ENCODE measurements around the gene NDC1. TPM values are rescaled to one million over a fixed set of nuclear protein-coding genes. Genes with fewer than 3 reads are reported as not detected.
A peak's percentile ranks its signal among the peaks of the same experiment; 100 is the strongest.

The NDC1 gene
- total and polyA plus RNA-seq, 3 experiments from 2014 or later: 6.4 to 40.3 (median 38.8) TPM

DNA sequence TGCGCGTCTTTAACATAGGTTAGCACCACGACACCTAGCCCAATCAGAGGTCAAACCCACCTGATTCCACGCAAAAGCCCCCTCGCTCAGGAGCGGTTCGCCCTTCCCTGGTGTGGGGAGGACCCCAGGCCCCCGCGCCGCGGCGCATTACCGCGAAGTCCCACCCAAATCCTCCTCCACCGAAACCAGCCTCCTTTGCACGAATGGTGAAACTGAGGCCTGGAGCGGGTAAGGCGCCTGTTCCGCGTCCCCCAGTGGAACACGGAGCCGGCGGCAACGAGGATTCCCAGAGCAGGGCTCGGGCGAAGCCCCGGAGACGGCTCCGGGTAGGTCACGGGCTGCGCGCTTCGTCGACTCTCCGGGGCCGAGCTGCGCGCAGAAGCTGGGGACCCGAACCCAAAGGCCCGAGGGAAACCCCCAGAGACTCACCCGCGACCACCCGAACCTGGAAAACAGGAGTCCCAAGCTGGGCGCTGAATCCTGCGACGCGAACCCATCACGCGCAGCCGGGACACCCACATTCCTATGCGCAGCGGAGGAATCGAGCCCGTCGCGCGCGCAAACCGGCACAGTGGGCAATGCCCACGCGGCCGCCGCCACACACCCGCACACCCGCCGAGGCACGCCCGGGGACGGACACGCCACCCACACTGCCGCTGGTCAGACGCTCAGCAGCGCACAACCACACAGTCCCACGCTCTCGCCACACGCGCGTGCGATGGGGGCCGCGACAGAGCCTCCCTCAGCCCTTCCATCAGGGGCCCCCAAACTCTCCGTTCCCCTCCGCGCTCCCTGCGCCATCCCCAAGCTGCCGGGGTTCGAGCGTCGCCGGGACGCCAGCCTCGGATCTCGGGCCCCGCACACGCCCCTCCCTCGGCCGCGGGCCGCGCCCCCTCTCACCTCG is 99.6 kb downstream of the NDC1 start:
- H3K27me3 Mint-ChIP-seq: peaks cover 37 to 67% of the 10 kb centered on the region in 2 donors

DNA sequence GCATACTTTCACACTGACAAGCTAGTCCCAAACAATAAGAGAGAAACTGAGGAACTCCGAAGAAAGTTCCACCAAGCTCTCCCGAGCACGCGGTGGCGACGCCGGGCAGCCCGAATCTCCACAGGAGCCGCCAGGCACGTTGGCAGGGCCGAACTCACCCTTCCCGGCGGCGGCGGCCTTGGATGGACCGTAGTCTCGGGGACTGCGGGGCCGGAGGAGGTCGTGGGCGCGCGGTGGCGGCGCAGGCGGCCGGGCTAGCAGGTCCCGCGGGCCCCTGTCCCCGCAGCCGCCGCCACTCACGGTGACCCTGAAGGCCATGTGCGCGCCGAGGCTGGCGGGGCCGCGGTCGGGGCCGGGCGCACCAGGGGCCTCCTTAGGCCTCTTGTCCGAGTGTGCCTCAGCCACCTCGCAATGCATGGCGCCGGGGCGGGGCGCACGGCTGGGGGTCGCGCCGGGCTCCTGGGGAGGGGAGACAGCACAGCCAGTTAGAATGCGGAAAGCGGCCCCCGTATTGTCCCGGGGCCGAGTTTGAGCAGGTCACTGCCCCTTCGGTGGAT is 100.4 kb downstream of the NDC1 start:
- H3K9me3 ChIP-seq (ENCODE audit: low read length): no peaks in the 10 kb centered on the region
- H3K27me3 ChIP-seq (ENCODE audit: insufficient read depth, low read length, poor library complexity, severe bottlenecking): peaks cover 23% of the 10 kb centered on the region
- Mint-ChIP-seq H3K27ac (no peak overlapping the region), H3K27me3 (peaks cover 38 to 62% of the 10 kb centered on the region in 2 donors), H3K9me3 (peaks cover 0 to 5% (median 2%) of the 10 kb centered on the region in 5 donors), H3K4me1 (peaks cover 0 to 8% (median 2%) of the 10 kb centered on the region in 3 donors), H3K36me3 (peaks cover 0 to 7% (median 3%) of the 10 kb centered on the region in 3 donors), H3K4me3 (peak overlapping the region; percentile 23 to 78 (median 59))
- POLR2A ChIA-PET: no interaction called here
- CTCF ChIA-PET: no interaction called here
- no peaks in the 10 kb centered on the region for H3K4me1 ChIP-seq (ENCODE audit: insufficient read depth, low read length)
- H3K27ac ChIP-seq (ENCODE audit: low read depth, low read length): no peak overlapping the region
- no peak for DNase-seq
- no peak overlapping the region for H3K4me3 ChIP-seq (ENCODE audit: low read length)
- no peaks in the 10 kb centered on the region for H3K36me3 ChIP-seq (ENCODE audit: insufficient read depth, low read length)

More for the DNA sequence above, 99.6 kb downstream of the NDC1 start:
- Histone ChIP-seq H3K9me3 (ENCODE audit: low read length) (no peaks in the 10 kb centered on the region), H3K4me3 (ENCODE audit: low read length) (no peak overlapping the region), H3K4me1 (ENCODE audit: insufficient read depth, low read length) (no peaks in the 10 kb centered on the region), H3K36me3 (ENCODE audit: insufficient read depth, low read length) (no peaks in the 10 kb centered on the region), H3K27ac (ENCODE audit: low read depth, low read length) (no peak overlapping the region), H3K27me3 (ENCODE audit: insufficient read depth, low read length, poor library complexity, severe bottlenecking) (peaks cover 23% of the 10 kb centered on the region)
- peak overlapping the region in 6 of 7 donors; percentile 16 to 57 (median 41) for H3K4me3 Mint-ChIP-seq
- H3K9me3 Mint-ChIP-seq: peaks cover 0 to 11% (median 7%) of the 10 kb centered on the region in 5 donors
- ChIA-PET POLR2A (no interaction called here), CTCF (no interaction called here)
- no peak for DNase-seq
- H3K27ac Mint-ChIP-seq: no peak overlapping the region
- peaks cover 0 to 8% (median 2%) of the 10 kb centered on the region in 3 donors for H3K4me1 Mint-ChIP-seq
- H3K36me3 Mint-ChIP-seq: peaks cover 0 to 14% (median 3%) of the 10 kb centered on the region in 3 donors

GRCh38 chr1:53736290-53736689 is 101.8 kb downstream of the NDC1 start:
- no peak overlapping the region for H3K27ac ChIP-seq (ENCODE audit: low read depth, low read length)
- Mint-ChIP-seq H3K9me3 (no peaks in the 10 kb centered on the region), H3K4me1 (peaks cover 0 to 8% (median 2%) of the 10 kb centered on the region in 3 donors), H3K27me3 (peaks cover 34 to 58% of the 10 kb centered on the region in 2 donors), H3K27ac (no peak overlapping the region), H3K4me3 (peak overlapping the region in 1 of 7 donors; percentile 5), H3K36me3 (no peaks in the 10 kb centered on the region)
- no peaks in the 10 kb centered on the region for H3K36me3 ChIP-seq (ENCODE audit: insufficient read depth, low read length)
- H3K4me1 ChIP-seq (ENCODE audit: insufficient read depth, low read length): no peaks in the 10 kb centered on the region
- CTCF ChIA-PET: no interaction called here
- POLR2A ChIA-PET: no interaction called here
- no peak overlapping the region for H3K4me3 ChIP-seq (ENCODE audit: low read length)
- H3K9me3 ChIP-seq (ENCODE audit: low read length): no peaks in the 10 kb centered on the region
- no peak for DNase-seq
- peaks cover 23% of the 10 kb centered on the region for H3K27me3 ChIP-seq (ENCODE audit: insufficient read depth, low read length, poor library complexity, severe bottlenecking)

- H3K4me1 Mint-ChIP-seq: peaks cover 0 to 8% (median 2%) of the 10 kb centered on the region in 3 donors
- no peaks in the 10 kb centered on the region for H3K36me3 ChIP-seq (ENCODE audit: insufficient read depth, low read length)
- H3K27ac Mint-ChIP-seq: no peak overlapping the region
- H3K27me3 Mint-ChIP-seq: peaks cover 33 to 57% of the 10 kb centered on the region in 2 donors
- no peaks in the 10 kb centered on the region for H3K4me1 ChIP-seq (ENCODE audit: insufficient read depth, low read length)
- no peak overlapping the region for H3K4me3 ChIP-seq (ENCODE audit: low read length)
- no peak for DNase-seq
- peak overlapping the region in 1 of 7 donors; percentile 5 for H3K4me3 Mint-ChIP-seq
- ChIA-PET POLR2A (no interaction called here), CTCF (no interaction called here)
- no peaks in the 10 kb centered on the region for H3K36me3 Mint-ChIP-seq
- no peak overlapping the region for H3K27ac ChIP-seq (ENCODE audit: low read depth, low read length)
- H3K9me3 Mint-ChIP-seq: no peaks in the 10 kb centered on the region
- peaks cover 23% of the 10 kb centered on the region for H3K27me3 ChIP-seq (ENCODE audit: insufficient read depth, low read length, poor library complexity, severe bottlenecking)
- H3K9me3 ChIP-seq (ENCODE audit: low read length): no peaks in the 10 kb centered on the region
These were observed 102.4 kb downstream of the NDC1 start for GRCh38 chr1:53735681-53736080.

- DNase-seq: no peak
- Histone ChIP-seq H3K36me3 (ENCODE audit: insufficient read depth, low read length) (no peaks in the 10 kb centered on the region), H3K27me3 (ENCODE audit: insufficient read depth, low read length, poor library complexity, severe bottlenecking) (peaks cover 23% of the 10 kb centered on the region), H3K9me3 (ENCODE audit: low read length) (no peaks in the 10 kb centered on the region), H3K4me1 (ENCODE audit: insufficient read depth, low read length) (no peaks in the 10 kb centered on the region), H3K4me3 (ENCODE audit: low read length) (no peak overlapping the region), H3K27ac (ENCODE audit: low read depth, low read length) (no peak overlapping the region)
- peak overlapping the region in 1 of 7 donors; percentile 43 for H3K4me3 Mint-ChIP-seq
- POLR2A ChIA-PET: no interaction called here
- no peaks in the 10 kb centered on the region for H3K9me3 Mint-ChIP-seq
- H3K4me1 Mint-ChIP-seq: peaks cover 0 to 8% (median 2%) of the 10 kb centered on the region in 3 donors
- peaks cover 32 to 57% of the 10 kb centered on the region in 2 donors for H3K27me3 Mint-ChIP-seq
- CTCF ChIA-PET: no interaction called here
- H3K27ac Mint-ChIP-seq: no peak overlapping the region
- no peaks in the 10 kb centered on the region for H3K36me3 Mint-ChIP-seq
These were observed 102.8 kb downstream of the NDC1 start for GRCh38 chr1:53735261-53735660.

GRCh38 chr1:53734650-53735211 is 103.4 kb downstream of the NDC1 start:
- Mint-ChIP-seq H3K27ac (no peak overlapping the region), H3K9me3 (no peaks in the 10 kb centered on the region), H3K4me3 (peak overlapping the region in 1 of 7 donors; percentile 70), H3K4me1 (peaks cover 0 to 7% (median 2%) of the 10 kb centered on the region in 3 donors), H3K36me3 (no peaks in the 10 kb centered on the region), H3K27me3 (peaks cover 27 to 54% of the 10 kb centered on the region in 2 donors)
- Histone ChIP-seq H3K9me3 (ENCODE audit: low read length) (no peaks in the 10 kb centered on the region), H3K36me3 (ENCODE audit: insufficient read depth, low read length) (no peaks in the 10 kb centered on the region), H3K4me1 (ENCODE audit: insufficient read depth, low read length) (no peaks in the 10 kb centered on the region), H3K27ac (ENCODE audit: low read depth, low read length) (no peak overlapping the region), H3K4me3 (ENCODE audit: low read length) (no peak overlapping the region), H3K27me3 (ENCODE audit: insufficient read depth, low read length, poor library complexity, severe bottlenecking) (peaks cover 20% of the 10 kb centered on the region)
- CTCF ChIA-PET: no interaction called here
- POLR2A ChIA-PET: no interaction called here
- no peak for DNase-seq

DNA sequence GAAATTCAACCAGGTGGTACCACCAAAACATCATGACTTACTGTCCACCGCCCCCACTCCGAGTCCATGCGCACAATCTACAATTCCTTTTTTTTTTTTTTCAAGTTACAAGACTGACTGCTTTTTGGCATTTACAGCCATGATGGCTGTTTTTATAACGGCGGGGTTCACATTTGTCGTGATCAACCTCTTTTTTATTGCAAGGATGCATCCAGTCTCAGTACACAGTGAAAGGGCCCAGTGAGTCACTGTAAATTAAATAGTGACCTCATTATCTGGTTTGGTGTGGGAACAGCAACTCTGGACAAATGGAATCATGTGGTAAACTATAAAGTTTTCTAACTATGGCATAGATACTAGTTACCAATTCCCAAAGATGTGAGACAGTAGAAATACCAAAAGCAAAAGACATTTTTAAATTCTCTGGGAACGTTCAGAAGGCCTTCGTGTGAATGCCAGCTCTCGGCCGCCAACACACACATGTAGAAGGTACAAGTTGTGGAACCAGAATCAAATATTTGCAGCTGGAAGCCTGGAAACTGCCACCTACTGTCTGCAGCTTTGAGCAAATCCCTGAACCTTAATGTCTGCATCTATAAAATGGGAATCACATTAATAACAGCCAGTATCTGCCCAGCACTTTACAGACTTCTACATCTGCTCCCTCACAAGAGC is 104.0 kb downstream of the NDC1 start:
- POLR2A ChIA-PET: no interaction called here
- peaks cover 18% of the 10 kb centered on the region for H3K27me3 ChIP-seq (ENCODE audit: insufficient read depth, low read length, poor library complexity, severe bottlenecking)
- DNase-seq: no peak
- Mint-ChIP-seq H3K27me3 (peaks cover 24 to 50% of the 10 kb centered on the region in 2 donors), H3K4me3 (peak overlapping the region in 1 of 7 donors; percentile 70), H3K9me3 (no peaks in the 10 kb centered on the region), H3K36me3 (no peaks in the 10 kb centered on the region), H3K27ac (no peak overlapping the region), H3K4me1 (peaks cover 0 to 4% (median 2%) of the 10 kb centered on the region in 3 donors)
- no peaks in the 10 kb centered on the region for H3K4me1 ChIP-seq (ENCODE audit: insufficient read depth, low read length)
- CTCF ChIA-PET: no interaction called here
- no peak overlapping the region for H3K27ac ChIP-seq (ENCODE audit: low read depth, low read length)
- no peak overlapping the region for H3K4me3 ChIP-seq (ENCODE audit: low read length)
- H3K36me3 ChIP-seq (ENCODE audit: insufficient read depth, low read length): no peaks in the 10 kb centered on the region
- H3K9me3 ChIP-seq (ENCODE audit: low read length): no peaks in the 10 kb centered on the region
